Head of caudate nucleus (tissue), 42 donors: Measurements from ENCODE around the gene CHST9.

Source experiments
- DNase-seq, 42 donors: peaks; one replicate each; pipeline versions ENCODE4 v3.0.0 to v3.0.0-alpha.2; 2020 to 2021; ENCODE audit warnings: mixed read lengths in 7 of 42
- intact Hi-C: fragments of 100-400 bp; cut with DNase I; formaldehyde crosslinking; loops from one replicate; pipeline ENCODE4 v1.15.0; 2022

The CHST9 gene

GRCh38 chr18:26909599-26910290, 275.4 kb downstream of the CHST9 start:
- peak in 39 of 42 donors; percentile 9 to 90 (median 54) for DNase-seq
- intact Hi-C loops = no loop called here

- DNase-seq = peak in 29 of 42 donors; percentile 5 to 76 (median 32)
- intact Hi-C loops = no loop called here
Observed at GRCh38 chr18:26908906-26909305, 276.2 kb downstream of the CHST9 start.

- intact Hi-C loops = no loop called here
- peak in 37 of 42 donors; percentile 1 to 82 (median 34) for DNase-seq
Observed at GRCh38 chr18:26902291-26902690, 282.8 kb downstream of the CHST9 start.

GRCh38 chr18:26901020-26901419, 284.1 kb downstream of the CHST9 start:
- no peak for DNase-seq
- intact Hi-C loops = no loop called here

GRCh38 chr18:26894426-26894825, 290.7 kb downstream of the CHST9 start:
- DNase-seq = no peak

GRCh38 chr18:26893996-26894395, 291.1 kb downstream of the CHST9 start:
- peak in 13 of 42 donors; percentile 11 to 68 (median 26) for DNase-seq
- intact Hi-C loops = no loop called here

More at GRCh38 chr18:26894426-26894825, 290.7 kb downstream of the CHST9 start:
- intact Hi-C loops = no loop called here

- intact Hi-C loops = no loop called here
- DNase-seq = no peak
Observed at GRCh38 chr18:26888259-26888658, 296.8 kb downstream of the CHST9 start.

GRCh38 chr18:26875040-26875654, 310.0 kb downstream of the CHST9 start:
- DNase-seq = no peak
- intact Hi-C loops = no loop called here

GRCh38 chr18:26874283-26874682, 310.8 kb downstream of the CHST9 start:
- DNase-seq = no peak
- intact Hi-C loops = no loop called here

GRCh38 chr18:26869640-26870039, 315.5 kb downstream of the CHST9 start:
- intact Hi-C loops = no loop called here
- no peak for DNase-seq

- no peak for DNase-seq
- intact Hi-C loops = no loop called here
Observed at GRCh38 chr18:26868968-26869586, 316.0 kb downstream of the CHST9 start.

GRCh38 chr18:26867471-26867870, 317.6 kb downstream of the CHST9 start:
- intact Hi-C loops = no loop called here
- peak in 19 of 42 donors; percentile 18 to 77 (median 34) for DNase-seq

GRCh38 chr18:26865557-26865956, 319.6 kb downstream of the CHST9 start, which contains the start of gene AQP4:
TSS of gene AQP4 (minus strand) at chr18:26865707. CDS start at chr18:26865689, 18 bp downstream.
- intact Hi-C loops = no loop called here

GRCh38 chr18:26864658-26865057, 320.4 kb downstream of the CHST9 start:
- DNase-seq = no peak
- intact Hi-C loops = no loop called here

More at GRCh38 chr18:26865557-26865956, 319.6 kb downstream of the CHST9 start, which contains the start of gene AQP4:
- DNase-seq = peak in 14 of 42 donors; percentile 10 to 59 (median 30)

GRCh38 chr18:26863921-26864497, 321.1 kb downstream of the CHST9 start:
- DNase-seq = peak in 35 of 42 donors; percentile 4 to 75 (median 44)
- intact Hi-C loops = no loop called here

- intact Hi-C loops = no loop called here
- DNase-seq = peak; percentile 47 to 93 (median 76)
Observed at GRCh38 chr18:26863122-26863879, 321.8 kb downstream of the CHST9 start.

GRCh38 chr18:26862084-26862483, 323.0 kb downstream of the CHST9 start:
- DNase-seq = peak in 1 of 42 donors; percentile 3
- intact Hi-C loops = no loop called here
